CD4-positive, alpha-beta T cell treated with Interleukin-4 for 1 hour (primary cell): ENCODE data around the gene PTCD2.
"Not testable (repeated sequence)": the region's sequence is repeated elsewhere in the genome, so short reads cannot be mapped to it uniquely, and the experiment has no call there.

ENCODE experiments used
- DNase-seq, 2 donors: peaks; one replicate each; pipeline ENCODE4 v3.0.0-alpha.2; 2020 to 2022

Gene PTCD2

DNA sequence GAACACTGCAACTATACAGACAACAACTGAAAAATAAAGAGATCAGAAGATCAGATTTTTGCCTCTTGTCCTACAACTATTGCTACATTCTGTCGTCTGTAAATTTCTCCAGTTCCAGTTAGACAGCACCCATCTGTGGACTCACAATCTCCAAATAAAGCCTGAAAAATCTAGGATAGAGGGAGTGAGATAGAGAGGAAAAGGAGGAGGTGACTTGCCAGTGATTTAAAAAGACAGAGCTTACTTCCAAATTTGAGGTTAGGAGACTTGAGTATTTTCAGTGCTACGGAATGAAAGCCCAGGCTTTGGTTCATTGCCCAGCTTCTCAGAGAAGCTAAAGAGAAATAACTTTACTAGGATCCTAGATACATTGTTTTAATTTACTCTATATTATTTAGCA lies 63.6 kb downstream of the PTCD2 start:
- no peak for DNase-seq

- no peak for DNase-seq
Observed at GRCh38 chr5:72386639-72387038, 66.5 kb downstream of the PTCD2 start.

- DNase-seq: no peak
Observed at GRCh38 chr5:72387985-72388384, 67.8 kb downstream of the PTCD2 start.

GRCh38 chr5:72388646-72389045 lies 68.5 kb downstream of the PTCD2 start:
- DNase-seq: no peak

DNA sequence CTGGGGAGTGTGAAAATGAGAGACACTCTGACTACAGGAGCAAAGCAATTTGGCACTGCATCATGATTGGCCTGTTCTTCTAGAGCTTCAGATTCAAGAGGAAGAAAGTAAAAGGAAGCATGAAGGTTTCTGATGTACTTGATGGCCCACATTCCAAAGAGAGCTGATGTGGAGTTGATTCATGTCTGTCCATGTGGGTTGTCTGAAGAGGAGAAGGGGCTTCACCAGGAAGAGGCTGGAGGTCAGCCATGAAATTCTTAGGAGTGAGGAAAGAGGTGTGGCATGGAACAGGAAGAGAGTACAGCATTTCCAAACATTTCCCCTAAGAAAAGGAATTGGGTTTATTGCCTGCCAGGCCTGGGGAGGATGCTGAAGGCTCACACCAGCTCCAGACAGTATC lies 70.7 kb downstream of the PTCD2 start:
- DNase-seq: no peak

GRCh38 chr5:72392326-72392733 lies 72.2 kb downstream of the PTCD2 start:
- no peak for DNase-seq

DNA sequence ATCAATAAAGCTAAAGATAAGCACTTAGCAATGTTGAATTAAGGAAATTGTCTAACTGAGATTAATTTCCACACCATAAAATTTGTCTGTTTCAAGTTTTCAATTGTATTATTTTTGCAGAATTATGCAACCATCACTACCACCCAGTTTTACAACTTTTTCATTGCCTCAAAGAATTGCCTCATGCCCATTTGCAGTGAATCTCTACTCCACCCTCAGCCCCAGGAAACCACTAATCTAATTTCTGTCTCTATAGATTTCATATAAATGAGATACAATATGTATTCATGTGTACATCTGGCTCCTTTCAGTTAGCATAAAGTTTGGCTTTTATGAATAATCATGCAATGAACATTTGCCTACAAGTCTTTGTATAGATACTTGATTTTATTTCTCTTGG lies 72.9 kb downstream of the PTCD2 start:
- DNase-seq: no peak

GRCh38 chr5:72394688-72395087 lies 74.5 kb downstream of the PTCD2 start:
- DNase-seq: no peak

- DNase-seq: no peak
Observed at GRCh38 chr5:72397836-72398235, 77.7 kb downstream of the PTCD2 start.

DNA sequence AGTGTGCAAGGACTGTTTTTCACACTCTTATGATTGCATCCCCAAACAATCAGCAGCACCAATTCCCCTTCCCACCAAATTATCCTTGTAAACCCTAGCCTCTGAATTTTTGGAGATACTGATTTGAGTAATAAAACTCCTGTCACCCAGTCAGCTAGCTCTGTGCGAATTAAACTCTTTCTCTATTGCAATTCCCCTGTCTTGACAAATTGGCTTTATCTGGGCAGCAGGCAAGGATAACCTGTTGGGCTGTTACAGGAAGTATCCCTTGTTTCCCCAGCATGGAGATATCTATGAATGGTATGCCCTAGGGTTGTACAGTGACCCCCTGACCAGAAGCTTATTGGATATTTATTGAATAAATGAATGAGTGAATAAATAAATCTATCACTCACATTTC lies 80.8 kb downstream of the PTCD2 start:
- no peak for DNase-seq

GRCh38 chr5:72402381-72402890 lies 82.3 kb downstream of the PTCD2 start:
- no peak for DNase-seq

- no peak for DNase-seq
Observed at GRCh38 chr5:72402959-72403628, 82.9 kb downstream of the PTCD2 start.

- DNase-seq: not testable (repeated sequence)
Observed at GRCh38 chr5:72404771-72405170, 84.6 kb downstream of the PTCD2 start.

DNA sequence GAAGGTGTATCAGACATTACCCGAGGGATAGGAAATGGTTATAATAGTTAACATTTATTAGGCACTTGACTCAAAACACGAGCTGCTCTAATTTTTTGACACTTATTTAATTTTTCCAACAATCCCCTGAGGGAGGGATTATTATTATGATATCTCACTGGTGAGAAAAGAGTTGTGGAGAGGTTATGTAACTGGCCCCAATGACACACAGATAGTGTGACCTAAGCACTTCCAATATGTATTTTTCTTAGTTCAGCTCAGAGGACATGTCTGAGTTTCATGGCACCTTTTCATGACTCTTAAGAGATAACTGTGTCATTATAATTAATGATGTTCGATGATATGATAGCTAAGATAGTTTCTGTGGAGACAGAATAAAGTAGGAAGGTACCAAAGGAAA lies 86.9 kb downstream of the PTCD2 start:
- DNase-seq: no peak

- DNase-seq: no peak
Observed at GRCh38 chr5:72407541-72407940, 87.4 kb downstream of the PTCD2 start.

DNA sequence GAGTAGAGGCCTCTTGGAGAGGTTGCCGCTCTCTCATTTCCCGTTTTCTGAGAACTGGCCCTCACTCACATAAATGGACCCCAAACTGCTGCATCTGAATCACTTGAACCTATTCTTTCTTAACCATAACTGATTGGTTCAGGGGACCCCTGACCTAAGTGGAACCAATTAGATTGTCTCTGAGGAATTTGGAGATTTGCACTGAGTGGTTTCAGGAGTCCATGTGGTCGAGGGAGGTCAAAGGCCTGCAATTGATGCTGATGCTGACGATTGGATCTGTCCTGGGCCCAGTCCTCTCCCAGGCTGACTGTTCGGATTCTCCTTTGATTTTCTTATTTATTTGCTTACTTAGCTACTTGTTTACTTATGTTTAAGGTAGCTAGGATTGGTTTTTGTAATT lies 88.0 kb downstream of the PTCD2 start:
- no peak for DNase-seq

DNA sequence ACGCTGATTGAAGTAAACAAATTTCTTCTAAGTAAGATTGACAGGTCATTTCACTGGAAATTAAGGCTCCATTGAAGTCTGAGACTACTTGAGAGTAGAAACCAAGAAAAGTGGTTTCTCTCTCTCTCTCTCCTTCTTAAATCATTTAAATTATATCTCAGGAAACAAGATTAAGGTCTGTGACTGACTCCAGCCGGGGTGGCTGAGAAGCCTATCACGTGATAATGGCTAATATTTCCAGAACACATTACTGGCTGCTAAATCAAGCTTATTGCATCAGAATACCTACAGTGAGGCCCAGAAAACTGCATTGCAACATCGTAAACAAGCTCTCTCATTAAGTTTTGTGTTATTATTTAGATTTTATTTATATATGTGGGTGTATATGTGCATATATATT lies 88.4 kb downstream of the PTCD2 start:
- DNase-seq: no peak

- DNase-seq: no peak
Observed at GRCh38 chr5:72410688-72411295, 90.6 kb downstream of the PTCD2 start.

- DNase-seq: no peak
Observed at GRCh38 chr5:72412283-72413055, 92.3 kb downstream of the PTCD2 start.

DNA sequence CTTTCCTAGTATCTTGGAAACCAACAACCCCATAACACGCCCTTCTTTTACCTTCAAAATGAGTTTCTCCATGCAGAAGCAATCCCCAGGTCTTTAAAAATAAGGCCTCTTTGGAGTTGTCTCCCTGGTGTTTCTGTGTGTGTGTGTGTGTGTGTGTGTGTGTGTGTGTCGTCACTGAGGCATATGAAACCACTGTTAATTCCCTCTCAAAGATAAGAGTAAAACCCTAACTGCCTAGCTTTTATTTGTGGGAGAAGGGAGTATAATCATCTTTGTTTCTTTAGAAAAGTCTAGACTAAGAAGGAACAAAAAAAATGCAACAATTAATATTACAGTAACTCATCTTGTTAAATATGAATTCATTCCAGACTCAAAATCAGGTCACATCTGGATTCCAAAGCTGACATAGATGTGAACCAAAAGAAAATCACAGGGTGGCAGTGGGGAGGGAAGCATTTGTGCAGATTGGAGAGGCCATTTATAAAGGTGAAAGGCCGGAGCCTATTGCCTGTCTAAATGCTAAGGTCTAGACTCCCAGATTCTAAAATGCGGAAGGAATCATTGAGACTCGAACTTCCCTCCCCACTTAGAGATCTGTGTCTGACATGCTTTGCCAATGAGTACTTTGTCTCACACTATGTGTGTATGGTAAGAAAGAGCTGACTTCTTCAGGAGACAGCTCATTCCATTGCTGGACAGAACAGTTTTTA lies 95.6 kb downstream of the PTCD2 start:
- no peak for DNase-seq

- DNase-seq: no peak
Observed at GRCh38 chr5:72417333-72418062, 97.3 kb downstream of the PTCD2 start.
